Measurements from ENCODE around the gene PDCD6IP. TPM values are rescaled to one million over a fixed set of nuclear protein-coding genes. Genes with fewer than 3 reads are reported as not detected.

The PDCD6IP gene
- total and polyA plus RNA-seq, 2 experiments from 2014 or later = 45.1 to 185 TPM

DNA sequence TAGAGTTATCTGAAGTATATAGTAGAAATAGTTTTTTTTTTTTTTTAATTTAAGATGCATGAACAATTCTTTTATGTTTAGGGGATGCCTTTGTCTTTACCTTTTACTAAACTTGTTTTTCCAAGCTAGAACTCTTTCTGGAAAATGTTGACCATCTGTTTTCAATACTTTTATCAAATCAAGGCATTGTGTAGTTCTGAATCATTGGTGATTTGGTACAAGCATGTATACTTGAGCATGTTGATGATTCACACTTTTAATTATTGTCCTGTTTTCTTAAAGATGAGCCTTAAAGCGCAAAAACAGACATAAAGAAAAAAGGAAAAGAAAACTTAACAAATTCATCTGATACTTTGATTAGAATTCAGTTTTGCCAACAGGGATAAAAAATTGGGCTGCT, 28.3 kb downstream of the PDCD6IP start (continued):
- TF ChIP-seq, protein P1, sequence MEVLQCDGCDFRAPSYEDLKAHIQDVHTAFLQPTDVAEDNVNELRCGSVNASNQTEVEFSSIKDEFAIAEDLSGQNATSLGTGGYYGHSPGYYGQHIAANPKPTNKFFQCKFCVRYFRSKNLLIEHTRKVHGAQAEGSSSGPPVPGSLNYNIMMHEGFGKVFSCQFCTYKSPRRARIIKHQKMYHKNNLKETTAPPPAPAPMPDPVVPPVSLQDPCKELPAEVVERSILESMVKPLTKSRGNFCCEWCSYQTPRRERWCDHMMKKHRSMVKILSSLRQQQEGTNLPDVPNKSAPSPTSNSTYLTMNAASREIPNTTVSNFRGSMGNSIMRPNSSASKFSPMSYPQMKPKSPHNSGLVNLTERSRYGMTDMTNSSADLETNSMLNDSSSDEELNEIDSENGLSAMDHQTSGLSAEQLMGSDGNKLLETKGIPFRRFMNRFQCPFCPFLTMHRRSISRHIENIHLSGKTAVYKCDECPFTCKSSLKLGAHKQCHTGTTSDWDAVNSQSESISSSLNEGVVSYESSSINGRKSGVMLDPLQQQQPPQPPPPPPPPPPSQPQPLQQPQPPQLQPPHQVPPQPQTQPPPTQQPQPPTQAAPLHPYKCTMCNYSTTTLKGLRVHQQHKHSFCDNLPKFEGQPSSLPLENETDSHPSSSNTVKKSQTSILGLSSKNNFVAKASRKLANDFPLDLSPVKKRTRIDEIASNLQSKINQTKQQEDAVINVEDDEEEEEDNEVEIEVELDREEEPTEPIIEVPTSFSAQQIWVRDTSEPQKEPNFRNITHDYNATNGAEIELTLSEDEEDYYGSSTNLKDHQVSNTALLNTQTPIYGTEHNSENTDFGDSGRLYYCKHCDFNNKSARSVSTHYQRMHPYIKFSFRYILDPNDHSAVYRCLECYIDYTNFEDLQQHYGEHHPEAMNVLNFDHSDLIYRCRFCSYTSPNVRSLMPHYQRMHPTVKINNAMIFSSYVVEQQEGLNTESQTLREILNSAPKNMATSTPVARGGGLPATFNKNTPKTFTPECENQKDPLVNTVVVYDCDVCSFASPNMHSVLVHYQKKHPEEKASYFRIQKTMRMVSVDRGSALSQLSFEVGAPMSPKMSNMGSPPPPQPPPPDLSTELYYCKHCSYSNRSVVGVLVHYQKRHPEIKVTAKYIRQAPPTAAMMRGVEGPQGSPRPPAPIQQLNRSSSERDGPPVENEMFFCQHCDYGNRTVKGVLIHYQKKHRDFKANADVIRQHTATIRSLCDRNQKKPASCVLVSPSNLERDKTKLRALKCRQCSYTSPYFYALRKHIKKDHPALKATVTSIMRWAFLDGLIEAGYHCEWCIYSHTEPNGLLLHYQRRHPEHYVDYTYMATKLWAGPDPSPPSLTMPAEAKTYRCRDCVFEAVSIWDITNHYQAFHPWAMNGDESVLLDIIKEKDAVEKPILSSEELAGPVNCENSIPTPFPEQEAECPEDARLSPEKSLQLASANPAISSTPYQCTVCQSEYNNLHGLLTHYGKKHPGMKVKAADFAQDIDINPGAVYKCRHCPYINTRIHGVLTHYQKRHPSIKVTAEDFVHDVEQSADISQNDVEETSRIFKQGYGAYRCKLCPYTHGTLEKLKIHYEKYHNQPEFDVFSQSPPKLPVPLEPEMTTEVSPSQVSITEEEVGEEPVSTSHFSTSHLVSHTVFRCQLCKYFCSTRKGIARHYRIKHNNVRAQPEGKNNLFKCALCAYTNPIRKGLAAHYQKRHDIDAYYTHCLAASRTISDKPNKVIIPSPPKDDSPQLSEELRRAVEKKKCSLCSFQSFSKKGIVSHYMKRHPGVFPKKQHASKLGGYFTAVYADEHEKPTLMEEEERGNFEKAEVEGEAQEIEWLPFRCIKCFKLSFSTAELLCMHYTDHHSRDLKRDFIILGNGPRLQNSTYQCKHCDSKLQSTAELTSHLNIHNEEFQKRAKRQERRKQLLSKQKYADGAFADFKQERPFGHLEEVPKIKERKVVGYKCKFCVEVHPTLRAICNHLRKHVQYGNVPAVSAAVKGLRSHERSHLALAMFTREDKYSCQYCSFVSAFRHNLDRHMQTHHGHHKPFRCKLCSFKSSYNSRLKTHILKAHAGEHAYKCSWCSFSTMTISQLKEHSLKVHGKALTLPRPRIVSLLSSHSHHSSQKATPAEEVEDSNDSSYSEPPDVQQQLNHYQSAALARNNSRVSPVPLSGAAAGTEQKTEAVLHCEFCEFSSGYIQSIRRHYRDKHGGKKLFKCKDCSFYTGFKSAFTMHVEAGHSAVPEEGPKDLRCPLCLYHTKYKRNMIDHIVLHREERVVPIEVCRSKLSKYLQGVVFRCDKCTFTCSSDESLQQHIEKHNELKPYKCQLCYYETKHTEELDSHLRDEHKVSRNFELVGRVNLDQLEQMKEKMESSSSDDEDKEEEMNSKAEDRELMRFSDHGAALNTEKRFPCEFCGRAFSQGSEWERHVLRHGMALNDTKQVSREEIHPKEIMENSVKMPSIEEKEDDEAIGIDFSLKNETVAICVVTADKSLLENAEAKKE (CRISPR knock-in tag; IDR thresholded peaks at IDR 0.05) = no peak
- no peak for TF ChIP-seq EZH2 (IDR thresholded peaks at IDR 0.05; ENCODE audit: low read depth, unreplicated experiment)
- no peak for TF ChIP-seq EZH2phosphoT487 (IDR thresholded peaks at IDR 0.05; ENCODE audit: unreplicated experiment)
- no peak for TF ChIP-seq ZNF331 (CRISPR knock-in tag; IDR thresholded peaks at IDR 0.05; ENCODE audit: low read depth)
- no peak for TF ChIP-seq CREB1 (CRISPR knock-in tag; IDR thresholded peaks at IDR 0.05; ENCODE audit: low read depth)
- no peak for TF ChIP-seq ZNF114 (CRISPR knock-in tag; IDR thresholded peaks at IDR 0.05)

DNA sequence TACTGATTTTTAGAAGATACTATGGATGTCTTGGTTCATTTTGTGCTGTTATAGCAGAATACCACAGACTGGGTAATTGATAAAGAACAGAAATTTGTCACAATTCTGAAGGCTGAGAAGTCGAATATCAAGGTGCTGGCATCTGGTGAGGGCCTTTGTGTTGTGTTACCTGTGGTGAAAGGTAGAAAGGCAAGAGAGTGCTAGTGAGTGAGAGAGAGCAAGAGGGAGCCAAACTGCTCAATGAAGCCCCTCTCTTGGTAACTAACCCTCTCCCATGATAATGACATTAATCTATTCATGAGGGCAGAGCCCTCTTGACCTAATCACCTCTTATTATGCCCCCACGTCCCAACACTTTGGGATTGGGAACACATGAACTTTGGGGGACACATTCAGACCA, 31.3 kb downstream of the PDCD6IP start:
- peak; percentile 67 for ATAC-seq
- Histone ChIP-seq H3K27me3 (ENCODE audit: insufficient read depth) (no peaks in the 10 kb centered on the region), H3K79me2 (replicated peaks; ENCODE audit: insufficient read depth) (peaks cover 2% of the 10 kb centered on the region; the same call in 1 of the 2 replicates), H4K20me1 (replicated peaks; ENCODE audit: insufficient read depth) (no peaks in the 10 kb centered on the region), H3F3A (replicated peaks; ENCODE audit: low read depth) (no peaks in the 10 kb centered on the region), H3K27ac (ENCODE audit: low read depth) (no peak overlapping the region), H3K9me2 (ENCODE audit: insufficient read depth) (no peaks in the 10 kb centered on the region), H2AFZ (no peak overlapping the region), H3K4me2 (no peak overlapping the region), H3K4me3 (no peak overlapping the region), H3K4me1 (ENCODE audit: insufficient read depth) (peaks cover 24% of the 10 kb centered on the region), H3K36me3 (ENCODE audit: insufficient read depth) (0 out of 2 replicates have a peak, but pooled peaks cover 4% of the 10 kb centered on the region)
- Mint-ChIP-seq H3K36me3 (ENCODE audit: low read depth) (peaks cover 11% of the 10 kb centered on the region; the same call in 2 of the 3 replicates), H3K4me1 (peaks cover 30% of the 10 kb centered on the region), H3K4me3 (no peak overlapping the region), H3K27ac (no peak overlapping the region), H3K27me3 (ENCODE audit: insufficient read depth, low read depth, poor library complexity) (peaks cover 3% of the 10 kb centered on the region), H3K9me3 (no peaks in the 10 kb centered on the region)
- peak; percentile 15 for DNase-seq (ENCODE audit: low spot score)
- TF ChIP-seq, protein P2, sequence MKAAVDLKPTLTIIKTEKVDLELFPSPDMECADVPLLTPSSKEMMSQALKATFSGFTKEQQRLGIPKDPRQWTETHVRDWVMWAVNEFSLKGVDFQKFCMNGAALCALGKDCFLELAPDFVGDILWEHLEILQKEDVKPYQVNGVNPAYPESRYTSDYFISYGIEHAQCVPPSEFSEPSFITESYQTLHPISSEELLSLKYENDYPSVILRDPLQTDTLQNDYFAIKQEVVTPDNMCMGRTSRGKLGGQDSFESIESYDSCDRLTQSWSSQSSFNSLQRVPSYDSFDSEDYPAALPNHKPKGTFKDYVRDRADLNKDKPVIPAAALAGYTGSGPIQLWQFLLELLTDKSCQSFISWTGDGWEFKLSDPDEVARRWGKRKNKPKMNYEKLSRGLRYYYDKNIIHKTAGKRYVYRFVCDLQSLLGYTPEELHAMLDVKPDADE (IDR thresholded peaks at IDR 0.05) = no peak
- no peak for TF ChIP-seq JUNB (IDR thresholded peaks at IDR 0.05; ENCODE audit: unreplicated experiment)
- TF ChIP-seq, protein P3, sequence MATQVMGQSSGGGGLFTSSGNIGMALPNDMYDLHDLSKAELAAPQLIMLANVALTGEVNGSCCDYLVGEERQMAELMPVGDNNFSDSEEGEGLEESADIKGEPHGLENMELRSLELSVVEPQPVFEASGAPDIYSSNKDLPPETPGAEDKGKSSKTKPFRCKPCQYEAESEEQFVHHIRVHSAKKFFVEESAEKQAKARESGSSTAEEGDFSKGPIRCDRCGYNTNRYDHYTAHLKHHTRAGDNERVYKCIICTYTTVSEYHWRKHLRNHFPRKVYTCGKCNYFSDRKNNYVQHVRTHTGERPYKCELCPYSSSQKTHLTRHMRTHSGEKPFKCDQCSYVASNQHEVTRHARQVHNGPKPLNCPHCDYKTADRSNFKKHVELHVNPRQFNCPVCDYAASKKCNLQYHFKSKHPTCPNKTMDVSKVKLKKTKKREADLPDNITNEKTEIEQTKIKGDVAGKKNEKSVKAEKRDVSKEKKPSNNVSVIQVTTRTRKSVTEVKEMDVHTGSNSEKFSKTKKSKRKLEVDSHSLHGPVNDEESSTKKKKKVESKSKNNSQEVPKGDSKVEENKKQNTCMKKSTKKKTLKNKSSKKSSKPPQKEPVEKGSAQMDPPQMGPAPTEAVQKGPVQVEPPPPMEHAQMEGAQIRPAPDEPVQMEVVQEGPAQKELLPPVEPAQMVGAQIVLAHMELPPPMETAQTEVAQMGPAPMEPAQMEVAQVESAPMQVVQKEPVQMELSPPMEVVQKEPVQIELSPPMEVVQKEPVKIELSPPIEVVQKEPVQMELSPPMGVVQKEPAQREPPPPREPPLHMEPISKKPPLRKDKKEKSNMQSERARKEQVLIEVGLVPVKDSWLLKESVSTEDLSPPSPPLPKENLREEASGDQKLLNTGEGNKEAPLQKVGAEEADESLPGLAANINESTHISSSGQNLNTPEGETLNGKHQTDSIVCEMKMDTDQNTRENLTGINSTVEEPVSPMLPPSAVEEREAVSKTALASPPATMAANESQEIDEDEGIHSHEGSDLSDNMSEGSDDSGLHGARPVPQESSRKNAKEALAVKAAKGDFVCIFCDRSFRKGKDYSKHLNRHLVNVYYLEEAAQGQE (IDR thresholded peaks at IDR 0.05; ENCODE audit: unreplicated experiment) = no peak
- TF ChIP-seq STAT1 (IDR thresholded peaks at IDR 0.05; ENCODE audit: unreplicated experiment) = no peak
- TF ChIP-seq EZH2 (IDR thresholded peaks at IDR 0.05; ENCODE audit: low read depth, unreplicated experiment) = no peak
- TF ChIP-seq, protein P4, sequence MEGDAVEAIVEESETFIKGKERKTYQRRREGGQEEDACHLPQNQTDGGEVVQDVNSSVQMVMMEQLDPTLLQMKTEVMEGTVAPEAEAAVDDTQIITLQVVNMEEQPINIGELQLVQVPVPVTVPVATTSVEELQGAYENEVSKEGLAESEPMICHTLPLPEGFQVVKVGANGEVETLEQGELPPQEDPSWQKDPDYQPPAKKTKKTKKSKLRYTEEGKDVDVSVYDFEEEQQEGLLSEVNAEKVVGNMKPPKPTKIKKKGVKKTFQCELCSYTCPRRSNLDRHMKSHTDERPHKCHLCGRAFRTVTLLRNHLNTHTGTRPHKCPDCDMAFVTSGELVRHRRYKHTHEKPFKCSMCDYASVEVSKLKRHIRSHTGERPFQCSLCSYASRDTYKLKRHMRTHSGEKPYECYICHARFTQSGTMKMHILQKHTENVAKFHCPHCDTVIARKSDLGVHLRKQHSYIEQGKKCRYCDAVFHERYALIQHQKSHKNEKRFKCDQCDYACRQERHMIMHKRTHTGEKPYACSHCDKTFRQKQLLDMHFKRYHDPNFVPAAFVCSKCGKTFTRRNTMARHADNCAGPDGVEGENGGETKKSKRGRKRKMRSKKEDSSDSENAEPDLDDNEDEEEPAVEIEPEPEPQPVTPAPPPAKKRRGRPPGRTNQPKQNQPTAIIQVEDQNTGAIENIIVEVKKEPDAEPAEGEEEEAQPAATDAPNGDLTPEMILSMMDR (conservative IDR thresholded peaks at IDR 0.05; ENCODE audit: low read depth in 2 of 2) = no peak
- no peak for TF ChIP-seq CREB1 (CRISPR knock-in tag; IDR thresholded peaks at IDR 0.05; ENCODE audit: low read depth)
- no peak for TF ChIP-seq ZNF331 (CRISPR knock-in tag; IDR thresholded peaks at IDR 0.05; ENCODE audit: low read depth)
- no peak for TF ChIP-seq EZH2phosphoT487 (IDR thresholded peaks at IDR 0.05; ENCODE audit: unreplicated experiment)
- TF ChIP-seq NANOG (IDR thresholded peaks at IDR 0.05; ENCODE audit: borderline replicate concordance) = no peak
- TF ChIP-seq ZNF114 (CRISPR knock-in tag; IDR thresholded peaks at IDR 0.05) = no peak
- no peak for TF ChIP-seq POLR2AphosphoS5 (IDR thresholded peaks at IDR 0.05; ENCODE audit: low read depth)
